GM18511 (cell line): ENCODE measurements around the gene MARCHF10.

Source experiments
- ATAC-seq: cut with Tn5 transposase; IDR thresholded peaks from one replicate; pipeline ENCODE4 v1.9.1; 2021; ENCODE audit warnings: mild to moderate bottlenecking, moderate library complexity; ENCODE audit not compliant: unreplicated experiment

The MARCHF10 gene

DNA sequence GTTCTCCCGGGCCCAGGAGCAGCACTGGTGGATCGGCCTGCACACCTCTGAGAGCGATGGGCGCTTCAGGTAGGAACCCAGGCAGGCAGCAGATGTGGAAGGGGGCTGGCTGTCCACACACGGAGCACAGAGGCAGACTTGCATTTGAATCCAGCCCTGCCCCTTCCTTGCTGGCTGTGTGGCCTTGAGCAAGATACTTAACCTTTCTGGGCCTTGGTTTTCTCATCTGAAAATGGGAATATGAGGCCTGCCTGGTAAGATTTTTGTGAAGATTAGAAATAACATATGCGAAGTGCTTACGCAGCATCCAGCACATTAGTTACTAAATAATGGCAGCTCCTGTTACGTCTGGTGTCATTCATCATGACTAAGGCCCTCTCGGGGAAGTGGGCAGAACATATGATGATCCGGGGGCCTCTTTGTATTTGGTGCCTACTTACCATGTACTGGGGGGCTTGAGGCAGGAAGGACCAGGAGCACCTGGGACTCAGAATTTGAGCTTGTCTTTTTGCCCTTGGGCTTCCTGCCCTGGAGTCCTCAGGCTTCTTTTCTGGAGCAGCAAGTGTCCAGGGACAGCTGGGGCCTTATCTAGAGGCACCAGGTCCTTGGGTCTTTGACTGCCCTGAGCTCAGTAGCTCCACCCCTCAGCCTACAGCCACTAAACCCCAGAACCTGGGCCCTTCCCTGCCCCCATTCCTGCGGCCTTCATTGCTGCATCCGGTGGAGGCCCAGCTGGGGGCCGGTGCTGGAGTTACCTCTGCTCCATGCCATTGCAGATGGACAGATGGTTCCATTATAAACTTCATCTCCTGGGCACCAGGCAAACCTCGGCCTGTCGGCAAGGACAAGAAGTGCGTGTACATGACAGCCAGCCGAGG, 126.8 kb downstream of the MARCHF10 start:
- ATAC-seq: no peak

DNA sequence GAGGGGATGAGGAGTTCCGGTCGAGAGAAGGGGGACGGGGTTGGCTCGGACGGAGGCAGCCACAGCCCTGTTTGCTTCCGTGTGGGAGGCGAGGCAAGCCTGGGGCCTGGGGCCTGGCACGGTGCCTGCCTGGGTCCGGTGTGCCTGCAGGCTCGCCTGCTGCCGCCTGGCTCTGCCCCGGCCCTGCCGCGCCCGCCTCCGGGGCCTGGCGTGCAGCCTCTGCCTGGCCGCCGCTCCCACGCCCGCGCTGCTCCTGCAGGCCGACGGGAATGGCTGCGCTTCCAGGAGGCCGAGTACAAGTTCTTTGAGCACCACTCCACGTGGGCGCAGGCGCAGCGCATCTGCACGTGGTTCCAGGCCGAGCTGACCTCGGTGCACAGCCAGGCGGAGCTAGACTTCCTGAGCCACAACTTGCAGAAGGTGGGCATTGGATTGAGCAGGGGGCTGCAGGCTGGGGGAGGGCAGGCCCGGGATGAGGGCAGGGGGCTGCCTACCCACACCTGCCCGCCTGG, 127.5 kb downstream of the MARCHF10 start:
- no peak for ATAC-seq

DNA sequence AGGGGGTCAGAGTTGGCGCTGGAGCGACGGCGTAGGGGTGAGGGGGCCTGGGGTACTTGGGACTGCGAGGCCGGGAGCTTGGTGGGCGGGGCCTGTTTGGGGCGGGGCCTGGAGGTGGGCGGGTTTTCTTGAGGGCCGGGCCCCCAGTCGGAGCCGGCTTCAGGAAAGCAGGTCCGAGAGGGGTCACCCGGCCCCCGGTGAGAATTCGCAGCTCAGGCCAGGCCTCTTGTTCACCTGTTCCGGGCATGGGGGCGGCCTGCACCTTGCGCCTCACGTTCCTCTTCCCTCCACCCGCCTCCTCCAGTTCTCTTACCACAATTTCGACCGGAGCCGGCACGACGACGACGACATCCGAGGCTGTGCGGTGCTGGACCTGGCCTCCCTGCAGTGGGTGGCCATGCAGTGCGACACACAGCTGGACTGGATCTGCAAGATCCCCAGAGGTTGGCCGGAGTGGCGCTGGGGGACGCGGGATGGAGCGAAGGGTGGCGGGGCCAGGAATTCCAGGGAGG, 128.2 kb downstream of the MARCHF10 start:
- no peak for ATAC-seq

DNA sequence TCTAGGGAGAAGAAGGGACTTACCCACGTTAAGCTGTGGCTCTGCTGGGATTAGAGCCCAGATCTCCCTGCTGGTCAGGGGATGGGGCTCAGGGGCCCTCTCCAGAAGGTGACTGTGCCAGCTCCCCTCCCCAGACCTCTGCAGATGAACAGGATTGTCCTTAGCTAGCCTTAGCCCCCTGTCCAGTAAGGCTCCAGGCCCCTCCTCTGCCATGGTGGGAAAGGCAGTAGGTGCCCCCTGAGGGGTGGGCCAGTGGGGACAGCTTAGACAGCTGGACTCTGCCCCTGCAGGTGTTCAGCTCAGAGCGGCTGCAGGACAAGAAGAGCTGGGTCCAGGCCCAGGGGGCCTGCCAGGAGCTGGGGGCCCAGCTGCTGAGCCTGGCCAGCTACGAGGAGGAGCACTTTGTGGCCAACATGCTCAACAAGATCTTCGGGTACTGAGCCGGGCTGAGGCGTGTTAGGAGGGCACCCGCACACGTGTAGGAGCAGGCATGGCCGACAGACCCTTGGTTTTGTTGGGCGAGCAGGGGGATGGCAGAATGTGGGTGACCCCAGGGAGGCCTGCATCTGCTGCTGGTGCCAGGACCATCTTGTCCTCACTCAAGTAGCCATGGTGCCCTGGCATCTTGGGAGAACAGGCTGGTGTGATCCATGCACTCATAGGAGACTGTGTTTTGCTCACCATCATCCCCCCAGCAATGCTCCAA, 129.7 kb downstream of the MARCHF10 start:
- ATAC-seq: no peak

DNA sequence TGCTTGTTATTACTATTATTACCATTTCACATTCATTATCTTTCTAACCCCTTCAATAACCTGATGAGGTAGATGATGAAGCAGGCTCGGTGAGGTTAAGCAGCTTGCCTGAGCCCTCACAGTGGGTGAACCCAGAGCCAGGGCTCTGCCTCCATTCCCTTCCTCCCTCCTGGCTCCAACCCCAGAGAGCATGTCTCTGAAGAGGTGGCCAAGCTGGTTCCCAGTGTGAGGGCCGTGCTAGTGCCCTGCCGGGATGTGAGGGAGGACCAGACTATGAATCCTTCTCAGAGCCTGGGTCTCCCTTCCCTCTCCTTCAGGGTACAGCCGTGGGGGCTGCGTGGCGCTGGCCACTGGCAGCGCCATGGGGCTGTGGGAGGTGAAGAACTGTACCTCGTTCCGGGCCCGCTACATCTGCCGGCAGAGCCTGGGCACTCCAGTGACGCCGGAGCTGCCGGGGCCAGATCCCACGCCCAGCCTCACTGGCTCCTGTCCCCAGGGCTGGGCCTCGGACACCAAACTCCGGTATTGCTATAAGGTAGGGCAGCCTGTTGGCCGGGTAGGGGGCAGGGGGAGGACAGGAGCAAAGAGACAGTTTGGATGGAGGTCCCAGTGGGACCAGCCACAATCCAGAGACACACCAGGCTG, 131.0 kb downstream of the MARCHF10 start:
- no peak for ATAC-seq

DNA sequence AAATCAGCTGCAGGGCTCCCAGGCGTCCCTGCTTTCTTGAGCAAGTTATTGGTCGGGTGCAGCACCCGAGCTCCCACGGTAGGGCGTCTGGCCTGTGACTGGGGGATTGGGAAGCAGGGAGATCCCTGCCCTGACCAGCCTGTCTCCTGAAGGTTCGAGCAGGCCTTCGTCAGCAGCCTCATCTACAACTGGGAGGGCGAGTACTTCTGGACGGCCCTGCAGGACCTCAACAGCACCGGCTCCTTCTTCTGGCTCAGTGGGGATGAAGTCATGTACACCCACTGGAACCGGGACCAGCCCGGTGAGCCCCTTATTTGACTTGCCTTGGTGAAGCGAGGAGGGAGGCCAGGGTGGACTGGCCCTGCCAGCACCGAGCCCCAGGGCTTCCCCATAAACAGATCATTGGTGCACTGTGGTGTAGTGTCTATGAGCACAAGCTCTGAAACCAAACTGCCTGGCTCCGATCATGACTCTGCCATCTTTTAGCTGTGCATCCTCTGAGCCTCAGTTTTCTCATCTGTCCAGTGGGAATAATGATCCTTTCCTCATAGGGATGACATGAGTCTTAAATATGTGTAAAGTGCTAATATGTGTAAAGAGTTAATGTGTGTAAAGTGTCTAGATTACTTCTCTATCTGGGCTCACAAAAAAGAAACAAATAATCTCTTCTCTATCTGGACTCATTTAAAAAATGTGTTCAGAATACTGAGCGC, 131.7 kb downstream of the MARCHF10 start:
- ATAC-seq: no peak

DNA sequence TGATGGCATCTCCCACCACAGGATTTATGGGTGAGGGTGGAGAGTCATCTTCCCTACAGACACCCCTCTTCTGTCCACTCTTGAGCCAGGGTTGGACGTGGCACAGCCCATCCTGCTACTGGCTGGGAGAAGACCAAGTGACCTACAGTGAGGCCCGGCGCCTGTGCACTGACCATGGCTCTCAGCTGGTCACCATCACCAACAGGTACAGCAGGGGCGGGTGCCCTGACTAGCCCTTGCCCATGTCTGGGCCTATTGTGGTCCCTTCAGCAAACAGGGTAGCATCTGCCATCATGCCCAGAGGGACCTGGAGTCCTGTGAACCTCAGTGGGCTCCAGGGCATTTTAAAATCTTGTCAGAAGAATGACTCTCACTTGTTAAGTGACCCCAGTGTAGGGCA, 132.4 kb downstream of the MARCHF10 start:
- no peak for ATAC-seq

DNA sequence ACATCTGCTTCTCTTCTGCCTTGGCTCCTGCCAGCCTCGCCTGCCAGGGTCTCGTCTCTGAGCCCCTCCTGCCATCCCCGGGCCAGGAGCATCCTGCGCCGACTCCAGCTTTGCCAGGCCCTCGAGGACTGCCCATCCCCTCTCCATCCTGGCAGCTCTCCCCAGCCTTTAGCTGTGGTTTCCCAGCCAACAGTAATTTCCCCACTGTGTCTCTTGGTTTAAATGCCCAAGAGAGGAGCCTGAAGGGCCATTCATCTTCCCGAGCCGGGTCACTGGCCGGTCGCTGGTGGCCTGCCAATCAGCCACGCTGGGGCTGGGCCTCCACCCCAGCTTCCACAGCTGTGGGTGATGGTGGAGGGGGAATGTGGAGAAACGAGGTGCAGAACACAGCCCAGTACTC, 132.9 kb downstream of the MARCHF10 start:
- no peak for ATAC-seq

DNA sequence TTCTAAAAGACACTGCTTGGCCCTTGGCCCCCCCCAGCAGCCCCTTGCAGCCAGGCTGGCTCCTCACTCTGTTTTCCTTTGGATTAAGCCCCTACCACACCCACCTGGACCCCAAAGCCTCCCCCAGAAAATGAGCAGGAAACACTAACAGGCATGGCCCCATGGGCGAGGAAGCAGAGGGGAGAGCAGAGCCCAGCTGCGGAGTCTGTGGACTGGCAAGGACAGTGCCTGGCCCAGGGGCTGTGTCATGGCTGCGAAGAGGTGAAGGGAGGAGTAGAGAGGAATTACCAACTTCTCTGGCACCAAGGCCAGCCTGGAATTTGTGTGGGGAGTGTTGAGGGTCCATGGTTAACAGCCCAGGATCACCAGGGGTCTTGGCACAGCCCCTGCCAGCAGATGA, 133.3 kb downstream of the MARCHF10 start:
- no peak for ATAC-seq

DNA sequence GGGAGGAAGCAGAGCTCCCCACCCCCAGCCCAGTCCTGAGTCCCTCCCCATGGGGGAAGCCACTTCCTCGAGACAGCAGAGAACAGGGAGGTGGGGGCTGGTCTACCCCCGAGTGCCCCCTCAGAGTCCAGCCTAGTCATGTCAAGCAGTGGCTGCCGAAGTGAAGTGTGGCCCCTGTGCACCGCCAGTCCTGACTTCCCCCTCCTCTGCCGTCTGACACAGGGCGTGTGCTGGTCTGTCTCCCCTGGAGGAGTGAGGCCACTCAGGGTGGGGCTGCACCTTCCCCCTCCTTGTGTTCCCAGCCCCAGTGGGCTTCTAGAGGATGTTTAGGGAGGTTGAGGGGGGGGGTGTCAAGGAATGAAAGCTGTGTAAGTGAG, 133.8 kb downstream of the MARCHF10 start:
- no peak for ATAC-seq

DNA sequence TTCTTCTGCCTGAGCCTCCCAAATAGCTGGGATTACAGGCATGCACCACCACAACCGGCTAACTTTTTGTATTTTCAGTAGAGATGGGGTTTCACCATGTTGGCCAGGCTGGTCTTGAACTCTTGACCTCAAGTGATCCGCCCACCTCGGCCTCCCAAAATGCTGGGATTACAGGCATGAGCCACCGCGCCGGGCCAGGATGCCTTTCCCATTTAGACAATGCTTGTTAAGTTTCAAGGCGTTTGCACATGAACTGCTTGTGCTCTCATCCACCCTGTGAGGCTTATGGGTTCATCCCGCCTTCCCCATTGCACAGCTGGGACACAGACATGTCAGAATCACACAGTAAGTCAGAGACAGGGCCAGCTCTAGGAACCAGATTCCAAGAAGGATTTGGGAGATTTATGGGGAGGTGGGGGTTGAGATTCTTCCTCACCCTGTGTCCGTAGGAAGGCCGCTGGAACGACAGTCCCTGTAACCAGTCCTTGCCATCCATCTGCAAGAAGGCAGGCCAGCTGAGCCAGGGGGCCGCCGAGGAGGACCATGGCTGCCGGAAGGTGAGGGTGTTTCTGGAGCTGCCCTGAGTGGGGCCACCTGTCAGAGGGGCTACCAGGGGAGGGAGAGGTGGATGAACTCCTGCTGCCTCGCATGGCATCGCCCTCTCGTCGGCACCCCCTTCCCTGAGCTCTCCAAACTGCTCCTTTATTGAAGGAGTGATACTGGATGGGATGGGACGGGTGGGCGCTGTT, 134.3 kb downstream of the MARCHF10 start:
- no peak for ATAC-seq

DNA sequence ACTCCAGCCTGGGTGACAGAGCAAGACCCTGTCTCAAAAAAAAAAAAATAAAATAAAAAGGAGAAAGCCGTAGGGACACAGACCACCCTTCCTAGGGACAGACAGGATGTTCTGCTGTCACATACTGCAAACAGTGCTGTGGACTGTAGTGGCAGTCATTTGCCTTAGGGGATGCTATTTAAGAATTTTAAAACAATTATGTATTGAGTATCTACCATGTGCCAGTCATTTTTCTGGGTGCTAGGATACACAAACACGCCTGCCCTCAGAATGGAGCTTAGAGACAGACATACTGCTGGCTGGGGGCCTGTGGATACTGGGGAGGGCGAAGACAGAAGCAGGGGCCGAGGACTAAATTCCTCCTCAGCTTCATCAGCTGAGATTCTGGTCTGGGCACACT, 135.2 kb downstream of the MARCHF10 start:
- ATAC-seq: no peak

DNA sequence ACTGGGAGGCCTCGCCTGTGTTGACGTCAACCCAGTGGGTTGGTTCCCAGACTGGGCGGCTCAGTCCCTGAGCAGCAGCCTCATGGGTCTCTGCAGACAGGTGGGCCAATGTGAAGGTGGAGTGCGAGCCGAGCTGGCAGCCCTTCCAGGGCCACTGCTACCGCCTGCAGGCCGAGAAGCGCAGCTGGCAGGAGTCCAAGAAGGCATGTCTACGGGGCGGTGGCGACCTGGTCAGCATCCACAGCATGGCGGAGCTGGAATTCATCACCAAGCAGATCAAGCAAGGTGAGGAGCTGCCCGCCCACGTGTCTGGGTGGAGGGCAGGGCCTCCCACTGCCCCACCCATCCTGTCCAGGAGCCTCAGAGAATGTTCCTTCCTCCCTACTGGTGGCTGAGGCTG, 136.6 kb downstream of the MARCHF10 start:
- no peak for ATAC-seq

DNA sequence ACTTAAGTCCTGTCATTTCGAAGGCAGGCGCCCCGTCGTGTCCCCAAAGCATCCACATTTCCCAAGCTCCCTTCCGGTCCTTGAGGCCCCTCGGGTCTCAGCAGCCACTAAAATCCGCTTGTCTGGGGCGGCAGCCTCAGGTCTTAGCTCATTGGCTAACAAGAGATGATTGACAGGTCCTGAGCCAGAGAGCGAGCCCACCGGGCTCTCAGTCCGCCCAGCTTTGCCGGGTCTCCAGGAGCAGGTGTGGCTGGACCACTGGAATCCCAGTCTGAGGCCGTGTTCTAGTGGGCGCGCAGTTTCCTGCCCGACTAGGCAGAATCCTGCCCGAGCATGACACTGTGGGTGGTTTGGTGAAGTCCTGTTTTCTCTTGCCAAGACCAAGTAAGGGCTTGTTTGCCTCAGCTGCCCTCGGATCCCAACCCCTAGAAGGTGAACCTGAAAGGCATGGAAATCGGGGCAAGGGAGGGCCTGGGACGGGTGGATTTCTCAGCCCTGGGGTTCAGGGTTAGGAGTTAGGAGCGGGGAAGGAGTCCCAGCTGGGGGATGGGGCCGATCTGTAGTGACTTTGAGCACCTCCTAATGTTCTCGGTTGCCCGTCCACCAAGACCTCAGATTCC, 137.8 kb downstream of the MARCHF10 start:
- ATAC-seq: no peak

DNA sequence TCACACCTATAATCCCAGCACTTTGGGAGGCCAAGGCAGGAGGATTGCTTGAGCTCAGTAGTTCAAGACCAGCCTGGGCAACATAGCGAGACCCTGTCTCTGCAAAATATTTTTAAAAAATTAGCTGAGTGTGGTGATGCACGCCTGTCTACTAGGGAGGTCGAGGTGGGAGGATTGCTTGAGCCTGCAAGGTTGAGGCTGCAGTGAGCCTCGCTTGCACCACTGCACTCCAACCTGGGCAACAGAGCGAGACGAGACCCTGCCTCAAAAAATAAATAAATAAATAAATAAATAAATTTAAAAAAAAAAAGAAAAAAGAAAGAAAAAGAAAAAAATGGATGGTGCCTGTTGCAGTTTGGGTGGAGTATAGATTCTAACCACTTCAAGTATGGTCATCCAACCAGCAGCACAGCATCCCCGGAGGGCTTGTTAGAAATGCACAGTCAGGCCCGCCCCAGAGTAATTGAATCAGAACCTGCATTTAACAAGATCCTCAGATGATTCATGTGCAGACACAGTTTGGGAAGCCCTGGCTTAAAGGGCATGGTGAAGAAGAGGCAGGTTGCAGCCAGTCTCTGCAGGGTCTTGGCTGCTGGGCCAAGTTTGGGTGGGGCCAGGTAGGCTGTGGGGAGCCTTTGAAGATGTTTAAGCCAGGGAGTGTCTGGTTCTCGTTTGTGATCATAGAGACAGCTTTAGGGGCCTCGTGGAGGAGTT, 139.9 kb downstream of the MARCHF10 start:
- ATAC-seq: no peak

DNA sequence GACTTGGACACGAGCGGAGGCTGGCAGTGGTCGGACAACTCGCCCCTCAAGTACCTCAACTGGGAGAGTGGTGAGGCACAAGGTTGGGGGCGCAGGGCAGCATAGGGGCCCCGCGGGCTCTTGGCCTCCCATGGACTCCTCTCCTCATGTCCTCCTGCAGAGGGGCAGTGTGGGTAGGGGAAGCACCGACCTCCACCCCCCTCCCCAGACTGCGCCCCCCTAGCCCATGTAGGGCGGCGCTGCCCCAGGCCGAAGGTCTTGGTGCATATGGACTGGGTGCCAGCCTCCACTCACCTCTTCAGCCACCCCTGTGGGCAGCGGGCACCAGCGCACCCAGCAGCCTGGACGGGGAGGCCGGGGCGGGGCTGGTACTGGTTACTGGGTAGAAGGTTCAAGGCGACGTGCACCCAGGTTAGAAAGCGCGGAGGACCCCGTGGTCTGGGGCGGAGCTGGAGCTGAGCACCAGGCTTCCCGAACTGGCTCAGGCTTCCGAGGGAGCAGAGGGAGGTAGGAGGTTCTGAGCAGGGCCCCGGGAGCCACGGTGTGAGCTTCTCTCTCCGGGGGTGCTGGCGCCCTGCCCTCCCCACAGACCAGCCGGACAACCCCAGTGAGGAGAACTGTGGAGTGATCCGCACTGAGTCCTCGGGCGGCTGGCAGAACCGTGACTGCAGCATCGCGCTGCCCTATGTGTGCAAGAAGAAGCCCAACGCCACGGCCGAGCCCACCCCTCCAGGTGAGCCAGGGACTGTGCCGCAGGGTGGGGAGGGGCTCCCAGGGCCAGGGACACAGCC, 141.1 kb downstream of the MARCHF10 start:
- no peak for ATAC-seq

DNA sequence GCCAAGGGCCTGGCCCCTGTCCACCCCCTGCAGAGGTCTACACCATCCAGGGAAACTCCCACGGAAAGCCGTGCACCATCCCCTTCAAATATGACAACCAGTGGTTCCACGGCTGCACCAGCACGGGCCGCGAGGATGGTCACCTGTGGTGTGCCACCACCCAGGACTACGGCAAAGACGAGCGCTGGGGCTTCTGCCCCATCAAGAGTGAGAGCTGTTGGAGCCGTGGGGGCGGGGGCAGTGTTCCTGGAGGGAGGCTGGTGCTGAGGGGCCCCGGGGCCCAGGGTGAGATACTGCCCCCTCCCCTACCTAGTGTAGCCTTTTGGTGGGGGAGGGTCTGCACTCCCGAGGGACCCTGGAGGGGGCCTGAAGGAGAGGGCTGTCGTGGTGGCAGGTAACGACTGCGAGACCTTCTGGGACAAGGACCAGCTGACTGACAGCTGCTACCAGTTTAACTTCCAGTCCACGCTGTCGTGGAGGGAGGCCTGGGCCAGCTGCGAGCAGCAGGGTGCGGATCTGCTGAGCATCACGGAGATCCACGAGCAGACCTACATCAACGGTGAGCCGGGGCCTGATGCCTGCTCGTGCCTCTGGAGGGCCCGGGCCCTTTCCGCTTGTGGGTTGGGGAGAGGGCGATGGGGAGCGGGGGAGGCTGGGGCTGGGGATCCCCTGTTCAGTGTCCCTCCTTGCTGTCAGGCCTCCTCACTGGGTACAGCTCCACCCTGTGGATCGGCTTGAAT, 141.9 kb downstream of the MARCHF10 start:
- ATAC-seq: no peak

DNA sequence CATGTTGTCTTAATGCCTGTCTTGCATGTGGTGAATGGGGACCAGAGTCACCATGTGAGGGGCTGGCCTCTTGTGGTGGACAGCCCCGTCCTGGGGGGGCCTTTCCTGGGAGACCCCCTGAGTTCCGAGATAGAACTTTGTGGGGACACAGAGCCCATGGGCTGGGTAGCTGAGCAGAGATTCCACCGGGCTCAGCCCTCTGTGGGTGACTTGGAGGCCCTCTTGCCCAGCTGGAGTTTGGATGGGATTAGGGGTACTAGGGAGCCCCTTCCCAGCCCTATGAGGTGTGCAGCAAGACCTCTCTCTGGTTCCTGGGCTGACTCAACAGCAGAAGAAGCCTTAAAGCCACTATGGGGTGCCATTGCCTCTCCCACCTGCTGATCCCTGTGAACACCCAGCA, 142.5 kb downstream of the MARCHF10 start:
- ATAC-seq: no peak
